ENCODE results near the gene GAB2. TPM values are rescaled to one million over a fixed set of nuclear protein-coding genes. Genes with fewer than 3 reads are reported as not detected.

The GAB2 gene
- total RNA-seq, 1 experiment from 2014 or later: 3.3 TPM

GRCh38 chr11:78332174-78332866 lies 85.3 kb downstream of the GAB2 start:
- H3K18ac ChIP-seq (ENCODE audit: insufficient read length, low read depth, low read length): no peak overlapping the region

More at GRCh38 chr11:78332174-78332866, 85.3 kb downstream of the GAB2 start:
- Histone ChIP-seq H2BK12ac (ENCODE audit: insufficient read length, low read depth, low read length) (no peak overlapping the region), H3K4me2 (ENCODE audit: insufficient read depth, insufficient read length, low read length) (no peak overlapping the region), H2BK5ac (ENCODE audit: insufficient read length, low read length) (no peak overlapping the region), H3T11ph (ENCODE audit: low read length) (no peak overlapping the region), H3K79me1 (ENCODE audit: insufficient read depth, low read depth, low read length, poor library complexity, severe bottlenecking) (no peaks in the 10 kb centered on the region), H3K9ac (ENCODE audit: extremely low read depth, insufficient read length, low read length) (no peak overlapping the region), H2AFZ (ENCODE audit: low read length) (no peak overlapping the region), H3K23me2 (ENCODE audit: insufficient read length, low read depth, low read length, poor library complexity, severe bottlenecking) (no peaks in the 10 kb centered on the region), H3K23ac (ENCODE audit: insufficient read length, low read depth, low read length) (no peak overlapping the region), H4K91ac (ENCODE audit: insufficient read length, low read depth, low read length) (no peak overlapping the region), H4K5ac (ENCODE audit: insufficient read length, low read depth, low read length) (no peak overlapping the region), H3K27me3 (ENCODE audit: insufficient read depth, low read length) (no peaks in the 10 kb centered on the region), H4K8ac (replicated peaks; ENCODE audit: insufficient read length, low read depth, low read length) (no peak overlapping the region), H3K56ac (ENCODE audit: insufficient read length, low read depth, low read length) (no peak overlapping the region), H3K79me2 (ENCODE audit: insufficient read depth, low read length) (no peaks in the 10 kb centered on the region), H2AK5ac (ENCODE audit: insufficient read length, low read length) (no peak overlapping the region), H2BK20ac (ENCODE audit: low read depth, low read length, poor library complexity, severe bottlenecking) (no peak overlapping the region), H3K27ac (ENCODE audit: insufficient read length, low read depth, low read length) (no peak overlapping the region), H4K20me1 (ENCODE audit: control insufficient read depth, insufficient read depth, insufficient read length) (no peaks in the 10 kb centered on the region), H3K4ac (ENCODE audit: low read depth, low read length) (no peak overlapping the region), H2BK120ac (ENCODE audit: low read depth, low read length, poor library complexity, severe bottlenecking) (no peak overlapping the region), H3K4me1 (ENCODE audit: insufficient read depth, low read length) (no peaks in the 10 kb centered on the region), H3K14ac (ENCODE audit: insufficient read depth, low read length) (no peak overlapping the region), H2BK15ac (ENCODE audit: low read depth, low read length) (no peak overlapping the region), H3K9me3 (ENCODE audit: control insufficient read depth, low read depth, low read length) (no peaks in the 10 kb centered on the region)
- no CpG with 5 or more reads among the region's 1 CpG for WGBS (ENCODE audit: extremely low coverage, insufficient read length, low lambda C conversion rate)
- Mint-ChIP-seq H3K27ac (peak overlapping the region in 1 of 3 experiments; percentile 95; a peak in 2 of 7 replicates), H3K36me3 (ENCODE audit: insufficient read depth in 1 of 3, low read depth in 3 of 3) (peaks cover 0 to 6% (median 4%) of the 10 kb centered on the region in 3 experiments; a peak in 3 of 7 replicates), H3K27me3 (ENCODE audit: low read depth) (no peaks in the 10 kb centered on the region), H3K4me3 (no peak overlapping the region), H3K4me1 (peaks cover 0 to 5% of the 10 kb centered on the region in 2 experiments; a peak in 2 of 4 replicates), H3K9me3 (peaks cover 0 to 5% of the 10 kb centered on the region in 2 experiments; a peak in 3 of 5 replicates)
- TF ChIP-seq CTCF (conservative IDR thresholded peaks at IDR 0.05): no peak
- DNase-seq: no peak

Data from H9 (cell line).